ENCODE data around the gene CUL9. TPM values are rescaled to one million over a fixed set of nuclear protein-coding genes. Genes with fewer than 3 reads are reported as not detected.

Gene CUL9
- total RNA-seq, 3 donors from 2014 or later: 35.9 to 46.9 (median 44.3) TPM

- no peaks in the 10 kb centered on the region for H3K9me3 ChIP-seq
- DNase-seq (peak; percentile 79 to 83 (median 80)), ATAC-seq (peak; percentile 48)
- H3K4me3 ChIP-seq: peak overlapping the region; percentile 100
- H3K36me3 ChIP-seq (ENCODE audit: low read depth): no peaks in the 10 kb centered on the region
- intact Hi-C loops (cut with DNase I, micrococcal nuclease): no loop called here
- TF ChIP-seq, protein P1, sequence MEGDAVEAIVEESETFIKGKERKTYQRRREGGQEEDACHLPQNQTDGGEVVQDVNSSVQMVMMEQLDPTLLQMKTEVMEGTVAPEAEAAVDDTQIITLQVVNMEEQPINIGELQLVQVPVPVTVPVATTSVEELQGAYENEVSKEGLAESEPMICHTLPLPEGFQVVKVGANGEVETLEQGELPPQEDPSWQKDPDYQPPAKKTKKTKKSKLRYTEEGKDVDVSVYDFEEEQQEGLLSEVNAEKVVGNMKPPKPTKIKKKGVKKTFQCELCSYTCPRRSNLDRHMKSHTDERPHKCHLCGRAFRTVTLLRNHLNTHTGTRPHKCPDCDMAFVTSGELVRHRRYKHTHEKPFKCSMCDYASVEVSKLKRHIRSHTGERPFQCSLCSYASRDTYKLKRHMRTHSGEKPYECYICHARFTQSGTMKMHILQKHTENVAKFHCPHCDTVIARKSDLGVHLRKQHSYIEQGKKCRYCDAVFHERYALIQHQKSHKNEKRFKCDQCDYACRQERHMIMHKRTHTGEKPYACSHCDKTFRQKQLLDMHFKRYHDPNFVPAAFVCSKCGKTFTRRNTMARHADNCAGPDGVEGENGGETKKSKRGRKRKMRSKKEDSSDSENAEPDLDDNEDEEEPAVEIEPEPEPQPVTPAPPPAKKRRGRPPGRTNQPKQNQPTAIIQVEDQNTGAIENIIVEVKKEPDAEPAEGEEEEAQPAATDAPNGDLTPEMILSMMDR (IDR thresholded peaks at IDR 0.05): no peak
- peaks cover 30% of the 10 kb centered on the region for H3K4me1 ChIP-seq (ENCODE audit: low read depth)
Measured at GRCh38 chr6:43170417-43170930, 11.5 kb upstream of the CUL9 start.

- Histone ChIP-seq H3K4me3 (peak within 1 kb of the TSS; percentile 100), H3K9me3 (no peaks in the 10 kb centered on the region), H3K36me3 (ENCODE audit: low read depth) (no peaks in the 10 kb centered on the region), H3K4me1 (ENCODE audit: low read depth) (peaks cover 34% of the 10 kb centered on the region)
- DNase-seq: peak; percentile 99 to 100 (median 99)
- intact Hi-C loops (cut with DNase I, micrococcal nuclease): no loop called here
- peak; percentile 81 for ATAC-seq
- TF ChIP-seq, protein P1 (IDR thresholded peaks at IDR 0.05): no peak
Measured at GRCh38 chr6:43170931-43171706, 10.9 kb upstream of the CUL9 start, which contains the start of gene SRF. TSS of gene SRF (plus strand) at chr6:43171269. CDS start at chr6:43171657, 388 bp downstream.

GRCh38 chr6:43171707-43172103 is 10.3 kb upstream of the CUL9 start:
- TF ChIP-seq, protein P1 (IDR thresholded peaks at IDR 0.05): no peak
- Histone ChIP-seq H3K4me3 (peak overlapping the region; percentile 100), H3K4me1 (ENCODE audit: low read depth) (peaks cover 34% of the 10 kb centered on the region), H3K36me3 (ENCODE audit: low read depth) (no peaks in the 10 kb centered on the region), H3K9me3 (no peaks in the 10 kb centered on the region)
- DNase-seq (peak in 2 of 3 donors; percentile 65 to 67), ATAC-seq (no peak)
- intact Hi-C loops (cut with DNase I, micrococcal nuclease): no loop called here

DNA sequence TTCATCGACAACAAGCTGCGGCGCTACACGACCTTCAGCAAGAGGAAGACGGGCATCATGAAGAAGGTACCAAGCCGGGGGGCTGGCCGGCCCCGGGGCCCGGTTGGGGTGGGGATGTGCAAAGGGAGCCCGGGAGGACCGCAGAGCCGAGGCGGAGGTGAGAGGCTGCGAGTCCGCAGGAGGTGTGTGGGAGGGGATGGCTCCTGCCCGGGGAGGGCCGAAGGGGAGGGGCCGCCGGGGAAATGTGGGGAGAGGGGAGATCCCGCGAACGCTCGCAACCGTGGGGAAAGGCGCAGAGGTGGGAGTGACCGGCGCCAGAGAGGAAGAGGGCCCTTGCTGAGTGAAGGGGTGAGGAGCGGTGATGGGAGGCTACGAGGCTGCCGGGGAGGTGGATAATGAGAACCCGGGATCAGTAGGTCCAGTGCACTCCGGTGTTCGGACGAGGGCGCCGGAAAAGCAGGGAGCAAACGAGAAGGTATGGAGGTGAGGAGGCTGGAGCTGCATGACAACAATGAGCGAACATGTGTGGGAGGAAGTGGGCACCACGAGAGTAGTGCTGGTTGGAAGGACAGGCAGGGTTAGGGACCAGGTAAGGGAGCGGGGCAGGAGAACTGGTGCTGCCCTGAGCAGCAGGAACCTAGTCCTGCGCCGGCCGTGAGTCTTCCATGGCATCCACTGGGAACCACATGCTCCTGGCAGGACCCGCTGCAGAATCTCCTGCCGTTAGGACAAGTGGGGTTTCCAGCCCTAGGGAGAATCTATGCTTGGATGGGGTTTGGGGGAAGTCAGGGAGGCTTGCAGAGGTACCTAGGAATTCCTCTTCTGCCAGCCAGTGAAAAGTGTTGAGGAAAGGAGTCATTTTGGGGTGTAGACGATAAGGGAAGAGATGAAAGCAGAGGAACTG is 9.6 kb upstream of the CUL9 start:
- Histone ChIP-seq H3K4me3 (peak overlapping the region; percentile 100), H3K4me1 (ENCODE audit: low read depth) (peaks cover 34% of the 10 kb centered on the region), H3K9me3 (no peaks in the 10 kb centered on the region), H3K36me3 (ENCODE audit: low read depth) (no peaks in the 10 kb centered on the region)
- TF ChIP-seq, protein P1 (IDR thresholded peaks at IDR 0.05): no peak
- DNase-seq (peak; percentile 60 to 82 (median 77)), ATAC-seq (peak; percentile 0)
- intact Hi-C loops (cut with DNase I, micrococcal nuclease): no loop called here

- Histone ChIP-seq H3K36me3 (ENCODE audit: low read depth) (no peaks in the 10 kb centered on the region), H3K4me3 (no peak overlapping the region), H3K9me3 (no peaks in the 10 kb centered on the region), H3K4me1 (ENCODE audit: low read depth) (peaks cover 34% of the 10 kb centered on the region)
- no peak for DNase-seq
- TF ChIP-seq, protein P1 (IDR thresholded peaks at IDR 0.05): no peak
- ATAC-seq: no peak
- intact Hi-C loops (cut with DNase I, micrococcal nuclease): no loop called here
Measured at GRCh38 chr6:43173591-43174262, 8.3 kb upstream of the CUL9 start.

Data from mucosa of descending colon (tissue), 3 donors.